KMS-11 (cell line): Measurements from ENCODE around the gene POLR1G.

ENCODE experiments used
- H2AFZ ChIP-seq: fragments of 200-600 bp; sonication (generic); 2 replicates; pipeline ENCODE4 v1.6.1; 2016; ENCODE audit warnings: antibody characterized with exemption, mixed run types, low read depth
- H3K27ac ChIP-seq: fragments of 200-600 bp; sonication (generic); 2 replicates; pipeline ENCODE4 v1.6.1; 2016; ENCODE audit warnings: mild to moderate bottlenecking, mixed run types
- H3K27me3 ChIP-seq: fragments of 200-600 bp; sonication (generic); 2 replicates; pipeline ENCODE4 v1.6.1; 2017; ENCODE audit warnings: mild to moderate bottlenecking, low read depth, mixed run types, moderate library complexity; ENCODE audit not compliant: insufficient read depth
- H3K36me3 ChIP-seq: fragments of 200-600 bp; sonication (generic); 2 replicates; pipeline ENCODE4 v1.6.1; 2017; ENCODE audit warnings: mild to moderate bottlenecking, mixed run types; ENCODE audit not compliant: insufficient read depth
- H3K4me1 ChIP-seq: fragments of 200-600 bp; sonication (generic); 2 replicates; pipeline ENCODE4 v1.6.1; 2016; ENCODE audit warnings: mild to moderate bottlenecking, low read depth, mixed run types; ENCODE audit not compliant: poor library complexity, severe bottlenecking
- H3K4me2 ChIP-seq: fragments of 200-600 bp; sonication (generic); 2 replicates; pipeline ENCODE4 v1.7.0; 2016; ENCODE audit warnings: mild to moderate bottlenecking, mixed run types
- H3K4me3 ChIP-seq: fragments of 200-600 bp; sonication (generic); IDR thresholded peaks from 2 replicates; pipeline ENCODE4 v1.6.1; 2017; ENCODE audit warnings: low read depth, low read length, mixed read lengths; ENCODE audit not compliant: insufficient read depth
- H3K79me2 ChIP-seq: fragments of 200-600 bp; sonication (generic); 2 replicates; pipeline ENCODE4 v1.6.1; 2016; ENCODE audit warnings: low read depth, mixed run types; ENCODE audit not compliant: insufficient read depth
- H3K9ac ChIP-seq: fragments of 200-600 bp; sonication (generic); 2 replicates; pipeline ENCODE4 v1.6.1; 2016; ENCODE audit warnings: mild to moderate bottlenecking, mixed run types
- H4K20me1 ChIP-seq: fragments of 200-600 bp; sonication (generic); 2 replicates; pipeline ENCODE4 v1.6.1; 2016; ENCODE audit warnings: mild to moderate bottlenecking, mixed run types; ENCODE audit not compliant: insufficient read depth
- TF ChIP-seq, protein P1 (sequence below): fragments of 200-600 bp; sonication (generic); conservative IDR thresholded peaks from 2 replicates; pipeline ENCODE4 v1.6.1; 2017; ENCODE audit warnings: low read depth, mild to moderate bottlenecking, antibody characterized with exemption, low read length, moderate library complexity, mixed read lengths

POLR1G gene

DNA sequence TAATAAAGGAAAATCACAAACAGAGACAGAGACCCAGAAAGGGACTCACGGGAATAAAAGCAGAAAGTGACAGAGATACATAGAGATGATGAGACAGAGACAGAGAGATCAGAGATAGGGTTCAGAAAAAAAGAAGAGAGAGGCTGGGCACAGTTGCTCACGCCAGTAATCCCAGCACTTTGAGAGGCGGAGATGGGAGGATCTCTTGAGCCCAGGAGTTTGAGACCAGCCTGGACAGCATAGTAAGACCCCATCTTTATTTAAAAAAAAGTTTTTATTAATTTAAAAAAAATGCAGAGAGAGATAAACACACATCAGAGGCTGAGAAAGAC, 41.9 kb downstream of the POLR1G start:
- Histone ChIP-seq H3K4me1 (peaks cover 49% of the 10 kb centered on the region), H3K4me3 (no peak overlapping the region), H3K27me3 (no peaks in the 10 kb centered on the region), H3K4me2 (no peak overlapping the region; the same call in 1 of the 2 replicates), H3K9ac (no peak overlapping the region), H4K20me1 (no peaks in the 10 kb centered on the region), H3K79me2 (no peaks in the 10 kb centered on the region), H3K36me3 (no peaks in the 10 kb centered on the region), H3K27ac (no peak overlapping the region), H2AFZ (no peak overlapping the region)
- TF ChIP-seq, protein P1, sequence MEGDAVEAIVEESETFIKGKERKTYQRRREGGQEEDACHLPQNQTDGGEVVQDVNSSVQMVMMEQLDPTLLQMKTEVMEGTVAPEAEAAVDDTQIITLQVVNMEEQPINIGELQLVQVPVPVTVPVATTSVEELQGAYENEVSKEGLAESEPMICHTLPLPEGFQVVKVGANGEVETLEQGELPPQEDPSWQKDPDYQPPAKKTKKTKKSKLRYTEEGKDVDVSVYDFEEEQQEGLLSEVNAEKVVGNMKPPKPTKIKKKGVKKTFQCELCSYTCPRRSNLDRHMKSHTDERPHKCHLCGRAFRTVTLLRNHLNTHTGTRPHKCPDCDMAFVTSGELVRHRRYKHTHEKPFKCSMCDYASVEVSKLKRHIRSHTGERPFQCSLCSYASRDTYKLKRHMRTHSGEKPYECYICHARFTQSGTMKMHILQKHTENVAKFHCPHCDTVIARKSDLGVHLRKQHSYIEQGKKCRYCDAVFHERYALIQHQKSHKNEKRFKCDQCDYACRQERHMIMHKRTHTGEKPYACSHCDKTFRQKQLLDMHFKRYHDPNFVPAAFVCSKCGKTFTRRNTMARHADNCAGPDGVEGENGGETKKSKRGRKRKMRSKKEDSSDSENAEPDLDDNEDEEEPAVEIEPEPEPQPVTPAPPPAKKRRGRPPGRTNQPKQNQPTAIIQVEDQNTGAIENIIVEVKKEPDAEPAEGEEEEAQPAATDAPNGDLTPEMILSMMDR: no peak

DNA sequence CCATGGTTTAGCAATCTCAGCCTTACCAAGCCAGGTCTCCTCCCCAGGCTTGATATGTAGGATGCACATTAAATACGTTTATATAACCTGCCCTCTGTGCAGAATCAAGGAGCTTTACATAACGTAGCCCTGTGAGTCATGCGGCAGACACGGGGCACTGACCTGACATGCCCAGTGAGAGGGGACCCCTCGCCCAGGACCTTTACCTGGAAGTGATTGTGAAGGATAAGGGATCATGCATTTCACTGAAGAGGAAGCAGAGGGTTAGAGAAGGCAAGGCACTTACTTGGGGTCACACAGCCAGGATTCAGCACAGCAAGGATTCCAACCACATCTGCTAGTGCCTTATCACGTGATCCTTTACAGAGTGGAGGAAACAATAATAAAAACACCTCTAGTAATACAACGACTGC, 42.4 kb downstream of the POLR1G start:
- Histone ChIP-seq H4K20me1 (no peaks in the 10 kb centered on the region), H2AFZ (no peak overlapping the region), H3K79me2 (no peaks in the 10 kb centered on the region), H3K9ac (no peak overlapping the region), H3K27ac (no peak overlapping the region), H3K4me3 (no peak overlapping the region), H3K4me1 (peaks cover 53% of the 10 kb centered on the region), H3K4me2 (no peak overlapping the region; the same call in 1 of the 2 replicates), H3K27me3 (no peaks in the 10 kb centered on the region), H3K36me3 (no peaks in the 10 kb centered on the region)
- TF ChIP-seq, protein P1: no peak

DNA sequence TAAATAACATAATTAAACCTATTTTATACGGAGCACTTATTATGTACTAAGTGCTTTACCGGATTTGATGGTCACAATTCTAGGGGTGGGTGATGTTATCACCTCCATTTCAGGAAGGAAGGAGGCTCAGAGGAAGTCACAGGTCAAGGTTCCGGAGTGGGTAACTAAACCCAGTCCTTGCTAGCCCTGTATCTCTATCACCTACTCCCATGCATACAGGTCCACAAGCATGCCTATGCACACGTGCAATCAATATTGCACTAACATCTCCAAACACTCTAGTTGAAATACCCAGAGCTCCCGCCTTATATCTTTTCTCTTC, 43.5 kb downstream of the POLR1G start:
- Histone ChIP-seq H3K9ac (peak overlapping the region; percentile 96), H3K4me3 (no peak overlapping the region), H2AFZ (peak overlapping the region; percentile 79), H3K36me3 (no peaks in the 10 kb centered on the region), H3K4me2 (peak overlapping the region; percentile 77), H3K79me2 (no peaks in the 10 kb centered on the region), H3K4me1 (peaks cover 57% of the 10 kb centered on the region), H3K27ac (peak overlapping the region; percentile 93), H3K27me3 (no peaks in the 10 kb centered on the region), H4K20me1 (no peaks in the 10 kb centered on the region)
- TF ChIP-seq, protein P1: no peak

DNA sequence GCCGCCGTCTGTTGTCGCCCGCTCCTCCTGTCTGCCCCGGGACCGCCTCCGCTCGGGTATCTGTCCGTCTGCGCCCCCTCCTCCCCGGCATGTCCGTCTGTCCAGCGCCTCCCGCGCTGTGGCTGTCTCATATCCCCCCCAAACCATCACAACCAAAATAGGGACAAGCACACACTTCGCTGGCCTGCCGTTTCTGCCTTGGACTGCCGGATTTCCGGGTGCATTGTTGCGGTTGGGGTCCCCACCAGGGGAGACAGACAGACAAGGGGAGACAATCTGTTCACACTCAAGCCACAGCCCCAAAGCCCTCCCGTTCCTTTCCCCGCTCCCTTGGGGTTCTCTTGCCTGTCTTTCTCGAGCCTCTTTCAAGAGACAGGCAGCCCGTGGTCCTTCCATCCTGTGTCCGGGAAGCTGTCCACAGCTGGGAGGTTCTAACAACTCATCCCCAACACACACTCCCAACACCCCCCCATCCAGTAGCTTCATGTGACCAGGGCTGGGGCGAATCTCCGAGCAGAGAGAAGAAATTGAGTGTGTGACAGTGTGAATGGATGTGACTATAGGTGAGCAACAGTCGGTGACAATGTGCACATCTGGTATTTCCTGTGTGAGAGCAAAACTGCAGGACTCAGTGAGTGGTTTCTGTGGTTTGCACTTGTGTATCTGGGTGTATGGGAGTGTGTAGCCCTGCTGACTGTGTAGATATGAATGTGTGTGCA, 44.8 kb downstream of the POLR1G start:
- TF ChIP-seq, protein P1: no peak
- H2AFZ ChIP-seq: peak overlapping the region; percentile 54; the same call in 1 of the 2 replicates
- H3K27me3 ChIP-seq: no peaks in the 10 kb centered on the region
- no peaks in the 10 kb centered on the region for H3K36me3 ChIP-seq
- H3K9ac ChIP-seq: peak overlapping the region; percentile 96
- H3K79me2 ChIP-seq: no peaks in the 10 kb centered on the region
- H3K4me3 ChIP-seq: no peak overlapping the region
- H3K4me1 ChIP-seq: peaks cover 58% of the 10 kb centered on the region
- peak overlapping the region; percentile 56 for H3K27ac ChIP-seq
- H4K20me1 ChIP-seq: no peaks in the 10 kb centered on the region
- peak overlapping the region; percentile 69 for H3K4me2 ChIP-seq
